Gastroesophageal sphincter (tissue), 4 donors: ENCODE results near the gene CDC5L. TPM values are rescaled to one million over a fixed set of nuclear protein-coding genes. Genes with fewer than 3 reads are reported as not detected.

Experiments
- ATAC-seq: fragments of 150-250 bp; one replicate; pipeline ENCODE4 v1.9.1; 2016; ENCODE audit warnings: mild to moderate bottlenecking, moderate library complexity
- H3K27ac ChIP-seq, 4 donors: fragments of 200-600 bp; sonication (generic) in 3 of 4; 1 replicate in 3 of 4; 2 replicates in 1 of 4; pipeline ENCODE4 v1.5.1; 2016 to 2019
- H3K27me3 ChIP-seq: fragments of 200-600 bp; sonication (generic); one replicate; pipeline ENCODE4 v1.5.1; 2019
- H3K36me3 ChIP-seq, 2 donors: fragments of 200-600 bp; sonication (generic); one replicate each; pipeline ENCODE4 v1.5.1; 2019; ENCODE audit warnings: control low read depth in 1 of 2
- H3K4me1 ChIP-seq, 3 donors: fragments of 200-600 bp; sonication (generic); 1 replicate in 2 of 3; 2 replicates in 1 of 3; pipeline ENCODE4 v1.5.1; 2016 to 2019; ENCODE audit warnings: control low read depth in 2 of 3
- H3K4me3 ChIP-seq, 2 donors: fragments of 200-600 bp; sonication (generic); one replicate each; pipeline ENCODE4 v1.5.1; 2019; ENCODE audit warnings: mild to moderate bottlenecking in 1 of 2, moderate library complexity in 1 of 2
- H3K9me3 ChIP-seq, 3 donors: fragments of 200-600 bp; sonication (generic); one replicate each; pipeline ENCODE4 v1.5.1; 2017 to 2019; ENCODE audit warnings: control low read depth in 2 of 3
- CTCF ChIP-seq, 4 experiments: fragments of 200-600 bp in 2 of 4; fragments of 450-650 bp in 2 of 4; sonication (generic) in 1 of 4; IDR thresholded peaks; one replicate each; pipeline ENCODE4 v1.5.1; 2017 to 2019; ENCODE audit warnings: antibody characterized with exemption in 4 of 4, mild to moderate bottlenecking in 2 of 4, moderate library complexity in 2 of 4
- EP300 ChIP-seq: sonication (generic); formaldehyde crosslinking; IDR thresholded peaks from one replicate; pipeline ENCODE4 v1.6.1; 2017; ENCODE audit warnings: antibody characterized with exemption, mild to moderate bottlenecking
- POLR2A ChIP-seq, 2 donors: fragments of 450-650 bp; IDR thresholded peaks; one replicate each; pipeline ENCODE4 v1.6.1; 2017; ENCODE audit warnings: antibody characterized with exemption in 2 of 2, mild to moderate bottlenecking in 2 of 2, moderate library complexity in 1 of 2
- POLR2AphosphoS5 ChIP-seq: sonication (generic); formaldehyde crosslinking; IDR thresholded peaks from one replicate; pipeline ENCODE4 v1.6.1; 2017; ENCODE audit warnings: antibody characterized with exemption
- WGBS, 2 donors: methylation state at CpG; one replicate each; pipeline ENCODE4 v1.1.5; 2018; ENCODE audit warnings: low coverage in 1 of 2; 5-methylcytosine and 5-hydroxymethylcytosine counted together
- total RNA-seq, 4 donors: library from RNA; depleted of rRNA; stranded (reverse); fragments of >200 nt; gene quantifications; one replicate each; pipeline ENCODE4 v1.1.0, GENCODE V29; 2016

Gene CDC5L
- total RNA-seq, 4 donors from 2014 or later = 23.3 to 32.1 (median 28.5) TPM

DNA sequence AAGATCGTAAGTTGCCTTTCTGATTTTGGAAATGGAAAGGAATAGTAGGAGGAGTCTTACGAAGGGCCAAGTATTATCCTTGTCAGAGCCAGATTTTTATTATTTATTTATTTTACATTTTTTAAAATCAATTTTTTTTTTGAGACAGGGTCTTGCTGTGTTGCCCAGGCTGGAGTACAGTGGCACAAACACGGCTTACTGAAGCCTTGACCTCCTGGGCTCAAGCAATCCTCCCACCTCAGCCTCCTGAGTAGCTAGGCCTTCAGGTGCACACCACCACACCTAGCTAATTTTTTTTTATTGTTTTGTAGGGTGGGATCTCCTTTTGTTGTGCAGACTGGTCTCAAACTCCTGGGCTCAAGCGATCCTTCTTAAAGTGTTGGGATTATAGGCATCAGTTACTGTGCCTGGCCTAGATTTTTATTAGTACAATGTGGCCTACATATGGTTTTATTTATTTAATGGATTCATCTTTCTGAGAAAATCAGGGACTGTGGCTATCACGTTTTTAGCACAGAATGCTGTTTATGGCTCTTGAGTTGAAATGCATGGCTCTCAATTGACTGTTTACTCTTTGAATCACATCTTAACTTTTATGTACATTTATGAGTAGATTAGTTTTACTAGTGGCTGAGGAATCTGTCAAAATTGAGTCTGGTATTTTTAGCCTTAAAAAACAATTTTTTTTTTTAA is 16.7 kb downstream of the CDC5L start:
- no peak for ATAC-seq
- H3K4me3 ChIP-seq = no peak overlapping the region
- TF ChIP-seq EP300 (no peak), POLR2A (IDR thresholded peaks at IDR 0.05) (no peak), CTCF (IDR thresholded peaks at IDR 0.05) (no peak), POLR2AphosphoS5 (no peak)
- H3K27ac ChIP-seq = no peak overlapping the region
- H3K9me3 ChIP-seq = no peaks in the 10 kb centered on the region
- no peaks in the 10 kb centered on the region for H3K27me3 ChIP-seq
- WGBS, 2 donors = 86 to 89% methylated on average over 5 of the region's 5 CpGs
- peaks cover 3 to 68% of the 10 kb centered on the region in 2 donors for H3K36me3 ChIP-seq
- peaks cover 0 to 22% (median 0%) of the 10 kb centered on the region in 3 donors for H3K4me1 ChIP-seq

DNA sequence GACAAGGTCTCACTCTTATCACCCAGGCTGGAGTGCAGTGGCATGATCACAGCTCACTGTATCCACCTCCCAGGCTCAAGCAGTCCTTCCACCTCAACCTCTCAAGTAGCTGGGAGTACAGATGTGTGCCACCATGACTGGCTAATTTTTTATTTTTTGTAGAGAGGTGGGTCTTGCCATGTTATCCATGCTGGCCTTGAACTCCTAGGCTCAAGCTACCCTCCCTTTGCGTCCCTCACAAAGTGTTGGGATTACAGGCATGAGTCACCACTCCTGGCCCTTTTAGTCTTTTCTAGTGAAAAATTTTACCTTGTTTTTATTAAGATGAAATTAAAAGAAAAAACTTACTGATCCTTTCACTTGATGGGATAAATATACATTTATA is 17.2 kb downstream of the CDC5L start:
- no peaks in the 10 kb centered on the region for H3K9me3 ChIP-seq
- H3K4me3 ChIP-seq = no peak overlapping the region
- ATAC-seq = no peak
- H3K27me3 ChIP-seq = no peaks in the 10 kb centered on the region
- H3K36me3 ChIP-seq = peaks cover 3 to 73% of the 10 kb centered on the region in 2 donors
- peaks cover 0 to 17% (median 0%) of the 10 kb centered on the region in 3 donors for H3K4me1 ChIP-seq
- 88 to 93% methylated on average over 1 of the region's 1 CpG for WGBS, 2 donors
- TF ChIP-seq CTCF (IDR thresholded peaks at IDR 0.05) = no peak
- no peak overlapping the region for H3K27ac ChIP-seq

- WGBS, 2 donors = 89 to 98% methylated on average over 8 to 11 of the region's 11 CpGs
- Histone ChIP-seq H3K4me3 (no peak overlapping the region), H3K4me1 (no peaks in the 10 kb centered on the region), H3K27ac (no peak overlapping the region), H3K27me3 (no peaks in the 10 kb centered on the region), H3K36me3 (peaks cover 3 to 91% of the 10 kb centered on the region in 2 donors), H3K9me3 (no peaks in the 10 kb centered on the region)
- TF ChIP-seq CTCF (IDR thresholded peaks at IDR 0.05) (no peak), POLR2A (IDR thresholded peaks at IDR 0.05) (no peak), EP300 (no peak), POLR2AphosphoS5 (no peak)
- ATAC-seq = no peak
Observed at GRCh38 chr6:44407951-44408670, 20.6 kb downstream of the CDC5L start.

DNA sequence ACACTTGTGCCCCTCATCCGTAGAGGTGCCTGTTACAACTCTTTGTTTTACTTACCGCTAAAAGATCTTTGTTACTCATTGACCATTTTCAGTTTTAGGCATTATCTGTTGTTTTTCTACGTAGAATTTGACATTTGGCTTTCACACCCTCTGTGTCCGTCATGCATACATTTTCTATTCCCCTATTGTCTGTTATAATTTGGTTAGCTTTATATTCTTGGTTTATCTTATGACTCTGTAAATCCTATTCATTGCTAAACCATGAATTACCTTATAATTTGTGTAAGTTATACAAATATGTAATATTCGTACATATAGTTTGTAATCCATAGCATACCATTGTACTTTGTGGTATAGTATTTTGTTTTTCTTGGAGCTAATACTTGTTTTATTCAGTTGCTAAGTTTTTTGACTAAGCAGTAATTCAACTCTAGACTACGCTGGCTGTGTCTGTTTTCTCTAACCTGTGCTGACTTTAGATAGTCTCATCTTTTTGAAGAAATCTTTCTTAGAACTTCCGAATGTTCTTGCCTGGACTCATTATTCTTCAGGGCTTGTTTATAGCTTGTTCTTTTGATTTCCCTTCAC is 21.8 kb downstream of the CDC5L start:
- H3K27me3 ChIP-seq = no peaks in the 10 kb centered on the region
- H3K4me1 ChIP-seq = no peaks in the 10 kb centered on the region
- H3K9me3 ChIP-seq = no peaks in the 10 kb centered on the region
- WGBS, 2 donors = 79% methylated on average over 7 of the region's 7 CpGs
- no peak for ATAC-seq
- no peak for TF ChIP-seq POLR2A (IDR thresholded peaks at IDR 0.05)
- TF ChIP-seq POLR2AphosphoS5 = no peak
- TF ChIP-seq CTCF (IDR thresholded peaks at IDR 0.05) = no peak
- TF ChIP-seq EP300 = no peak
- H3K4me3 ChIP-seq = no peak overlapping the region
- peaks cover 0 to 93% of the 10 kb centered on the region in 2 donors for H3K36me3 ChIP-seq
- H3K27ac ChIP-seq = no peak overlapping the region
